NCI-H2107 (cell line): ENCODE data around the gene PCBP3.
"Not testable (repeated sequence)": the region's sequence is repeated elsewhere in the genome, so short reads cannot be mapped to it uniquely, and the experiment has no call there.

Experiments used
- DNase-seq: peaks from one replicate; lab custom pipeline; 2025; lab: John Stamatoyannopoulos, UW

PCBP3 gene

GRCh38 chr21:45828580-45829570, 185.3 kb downstream of the PCBP3 start:
- no peak for DNase-seq

GRCh38 chr21:45829668-45830067, 186.1 kb downstream of the PCBP3 start:
- DNase-seq: no peak

- peak; percentile 80 for DNase-seq
Observed at GRCh38 chr21:45830221-45830640, 186.7 kb downstream of the PCBP3 start.

GRCh38 chr21:45830720-45831366, 187.3 kb downstream of the PCBP3 start:
- DNase-seq: no peak

GRCh38 chr21:45831991-45832740, 188.6 kb downstream of the PCBP3 start:
- no peak for DNase-seq

- DNase-seq: not testable (repeated sequence)
Observed at GRCh38 chr21:45832741-45833235, 189.3 kb downstream of the PCBP3 start.

GRCh38 chr21:45833414-45833813, 189.9 kb downstream of the PCBP3 start:
- DNase-seq: no peak

- DNase-seq: no peak
Observed at GRCh38 chr21:45834026-45834715, 190.6 kb downstream of the PCBP3 start.

GRCh38 chr21:45834821-45835293, 191.3 kb downstream of the PCBP3 start:
- DNase-seq: no peak

- no peak for DNase-seq
Observed at GRCh38 chr21:45835301-45836267, 192.1 kb downstream of the PCBP3 start.

GRCh38 chr21:45836268-45836655, 192.7 kb downstream of the PCBP3 start:
- no peak for DNase-seq

- DNase-seq: no peak
Observed at GRCh38 chr21:45836694-45837670, 193.5 kb downstream of the PCBP3 start.

GRCh38 chr21:45837936-45838335, 194.4 kb downstream of the PCBP3 start:
- DNase-seq: no peak

- DNase-seq: no peak
Observed at GRCh38 chr21:45838634-45839033, 195.1 kb downstream of the PCBP3 start.

- DNase-seq: no peak
Observed at GRCh38 chr21:45839274-45839673, 195.7 kb downstream of the PCBP3 start.

GRCh38 chr21:45841033-45841432, 197.5 kb downstream of the PCBP3 start:
- DNase-seq: no peak

- no peak for DNase-seq
Observed at GRCh38 chr21:45843426-45843825, 199.9 kb downstream of the PCBP3 start.

- DNase-seq: no peak
Observed at GRCh38 chr21:45844181-45844580, 200.7 kb downstream of the PCBP3 start.
